Retinal pigment epithelial cell (primary cell): Measurements from ENCODE around the gene NECAB3.

ENCODE experiments used
- DNase-seq: peaks from one replicate; pipeline ENCODE4 v3.0.0-alpha.2; 2010; ENCODE audit warnings: low read depth
- H3K4me3 ChIP-seq: 2 replicates; pipeline ENCODE4 v1.5.1; 2011; ENCODE audit warnings: mild to moderate bottlenecking, low read length, control low read depth, moderate library complexity
- TF ChIP-seq, protein P1 (sequence below): conservative IDR thresholded peaks from 2 replicates; pipeline ENCODE4 v1.5.1; 2011; ENCODE audit warnings: low read depth, low read length, control low read depth, inconsistent platforms

Gene NECAB3

DNA sequence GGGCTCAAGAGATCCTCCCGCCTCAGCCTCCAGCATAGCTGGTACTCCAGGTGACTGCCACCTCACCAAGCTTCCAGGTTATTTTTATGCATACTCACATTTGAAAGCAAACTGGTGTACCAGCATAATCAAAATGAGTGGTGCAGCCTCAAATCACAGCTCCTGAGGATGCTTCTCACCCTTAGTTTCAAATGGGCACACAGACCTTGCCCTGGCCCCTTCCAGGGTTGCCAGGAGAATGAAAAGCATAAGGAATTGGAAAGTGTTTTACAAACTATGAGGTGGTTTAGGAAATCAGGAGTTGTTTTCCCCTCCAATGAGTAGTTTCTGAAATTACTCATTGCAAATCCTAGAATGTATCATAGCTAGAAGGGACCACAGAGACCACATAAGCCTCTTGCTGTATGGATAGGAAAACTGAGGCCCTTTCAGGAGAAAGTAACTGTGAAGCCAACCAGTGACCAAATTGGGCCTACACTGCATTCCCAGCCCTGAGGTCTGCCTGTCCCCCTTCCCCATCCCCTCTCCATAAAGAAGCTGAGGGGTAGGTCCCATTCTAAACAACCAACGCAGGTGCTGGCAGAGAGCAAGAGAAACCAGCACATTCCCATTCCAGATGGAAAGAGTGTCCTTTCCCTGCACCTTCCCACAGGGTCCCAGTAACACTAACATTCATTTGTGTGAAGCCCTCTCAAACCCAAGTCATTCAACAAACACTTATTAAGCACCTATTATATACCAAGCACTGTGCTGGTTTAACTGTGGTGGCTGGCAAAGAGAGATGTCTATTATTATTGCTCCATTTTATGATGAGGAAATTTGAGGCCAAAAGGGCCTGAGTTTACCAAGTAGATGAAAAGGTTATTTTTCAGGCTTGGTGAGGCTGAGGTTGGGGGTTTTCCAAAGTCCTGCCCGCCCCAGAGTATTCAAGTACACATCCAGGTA lies 14.0 kb upstream of the NECAB3 start:
- H3K4me3 ChIP-seq: no peak overlapping the region
- TF ChIP-seq, protein P1, sequence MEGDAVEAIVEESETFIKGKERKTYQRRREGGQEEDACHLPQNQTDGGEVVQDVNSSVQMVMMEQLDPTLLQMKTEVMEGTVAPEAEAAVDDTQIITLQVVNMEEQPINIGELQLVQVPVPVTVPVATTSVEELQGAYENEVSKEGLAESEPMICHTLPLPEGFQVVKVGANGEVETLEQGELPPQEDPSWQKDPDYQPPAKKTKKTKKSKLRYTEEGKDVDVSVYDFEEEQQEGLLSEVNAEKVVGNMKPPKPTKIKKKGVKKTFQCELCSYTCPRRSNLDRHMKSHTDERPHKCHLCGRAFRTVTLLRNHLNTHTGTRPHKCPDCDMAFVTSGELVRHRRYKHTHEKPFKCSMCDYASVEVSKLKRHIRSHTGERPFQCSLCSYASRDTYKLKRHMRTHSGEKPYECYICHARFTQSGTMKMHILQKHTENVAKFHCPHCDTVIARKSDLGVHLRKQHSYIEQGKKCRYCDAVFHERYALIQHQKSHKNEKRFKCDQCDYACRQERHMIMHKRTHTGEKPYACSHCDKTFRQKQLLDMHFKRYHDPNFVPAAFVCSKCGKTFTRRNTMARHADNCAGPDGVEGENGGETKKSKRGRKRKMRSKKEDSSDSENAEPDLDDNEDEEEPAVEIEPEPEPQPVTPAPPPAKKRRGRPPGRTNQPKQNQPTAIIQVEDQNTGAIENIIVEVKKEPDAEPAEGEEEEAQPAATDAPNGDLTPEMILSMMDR: no peak
- DNase-seq: no peak

DNA sequence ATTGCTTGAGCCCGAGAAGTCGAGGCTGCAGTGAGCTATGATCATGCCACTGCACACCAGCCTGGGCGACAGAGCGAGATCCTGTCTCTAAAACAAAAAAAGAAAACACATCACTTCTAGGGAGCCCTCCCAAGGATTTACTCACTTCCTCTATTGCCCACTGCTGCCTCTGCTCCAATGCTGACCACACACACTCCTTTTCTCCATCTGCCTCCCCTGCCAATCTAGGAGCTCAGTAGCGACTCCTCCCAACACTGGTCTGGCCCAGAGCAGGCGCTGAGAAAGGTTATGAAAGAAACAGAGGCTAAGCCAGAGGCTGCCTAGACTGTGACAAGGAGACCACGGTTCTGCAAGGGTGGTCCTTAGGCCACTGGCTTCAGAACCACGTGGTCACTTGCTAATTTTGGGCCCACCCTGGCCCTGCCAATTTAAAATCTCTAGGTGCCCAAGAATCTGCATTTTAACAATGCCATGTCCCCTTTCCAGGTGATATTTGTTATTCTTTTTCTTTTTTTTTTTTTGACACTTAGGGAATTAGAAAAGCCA lies 13.2 kb upstream of the NECAB3 start:
- TF ChIP-seq, protein P1: no peak
- no peak for DNase-seq
- no peak overlapping the region for H3K4me3 ChIP-seq

- peak overlapping the region; percentile 43 for H3K4me3 ChIP-seq
- TF ChIP-seq, protein P1: no peak
- DNase-seq: no peak
These were observed 12.7 kb upstream of the NECAB3 start for GRCh38 chr20:33686984-33687366.

DNA sequence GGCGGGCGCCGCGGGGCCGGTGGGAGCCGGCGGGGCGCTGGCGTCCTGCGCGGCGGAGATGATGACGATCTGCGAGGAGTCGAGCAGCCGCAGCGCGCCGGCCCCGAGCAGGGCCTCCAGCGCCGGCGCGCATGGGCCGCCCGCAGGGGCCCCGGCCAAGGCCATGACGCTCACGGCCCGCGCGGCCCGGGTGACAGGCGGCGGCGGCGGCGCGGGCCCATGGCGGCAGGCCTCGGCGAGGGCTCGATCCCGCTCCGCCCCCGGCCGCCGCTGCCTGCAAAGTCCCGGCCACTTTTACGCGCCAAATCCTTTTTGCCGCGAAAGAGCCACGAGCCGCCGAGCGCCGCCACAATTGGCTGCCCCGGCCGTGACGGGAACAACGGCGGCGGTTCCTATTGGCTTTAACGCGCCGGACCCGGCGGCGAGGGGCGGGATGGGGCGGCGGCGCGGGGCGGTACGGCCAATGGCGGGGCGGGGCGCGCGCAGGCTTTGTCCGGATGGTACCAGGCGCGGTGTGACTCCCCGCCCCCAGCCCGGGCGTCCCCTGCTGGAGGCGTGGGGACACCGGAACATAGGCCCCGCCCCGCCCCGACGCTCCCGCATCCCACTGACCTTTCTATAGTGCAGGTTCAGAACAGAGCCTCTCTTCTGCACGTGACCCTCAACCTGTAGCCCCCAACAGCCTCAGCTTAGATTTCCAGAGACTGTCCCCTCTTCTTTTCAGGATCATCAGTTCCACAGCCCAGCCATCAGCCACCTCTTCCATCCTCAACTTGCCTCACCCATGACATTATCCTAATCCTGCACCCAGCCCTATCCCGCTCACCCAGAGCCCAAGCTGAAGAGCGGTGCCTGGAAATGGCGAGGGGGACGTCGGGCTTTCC lies 12.1 kb upstream of the NECAB3 start, which contains the start of gene E2F1:
Gene E2F1, minus strand, starts transcription at position 286 of the 884 bp plus-strand sequence. Its CDS starts 121 bp downstream, at position 165.
- H3K4me3 ChIP-seq: peak within 1 kb of the TSS; percentile 43
- peak; percentile 61 for DNase-seq
- TF ChIP-seq, protein P1: peak; percentile 18

DNA sequence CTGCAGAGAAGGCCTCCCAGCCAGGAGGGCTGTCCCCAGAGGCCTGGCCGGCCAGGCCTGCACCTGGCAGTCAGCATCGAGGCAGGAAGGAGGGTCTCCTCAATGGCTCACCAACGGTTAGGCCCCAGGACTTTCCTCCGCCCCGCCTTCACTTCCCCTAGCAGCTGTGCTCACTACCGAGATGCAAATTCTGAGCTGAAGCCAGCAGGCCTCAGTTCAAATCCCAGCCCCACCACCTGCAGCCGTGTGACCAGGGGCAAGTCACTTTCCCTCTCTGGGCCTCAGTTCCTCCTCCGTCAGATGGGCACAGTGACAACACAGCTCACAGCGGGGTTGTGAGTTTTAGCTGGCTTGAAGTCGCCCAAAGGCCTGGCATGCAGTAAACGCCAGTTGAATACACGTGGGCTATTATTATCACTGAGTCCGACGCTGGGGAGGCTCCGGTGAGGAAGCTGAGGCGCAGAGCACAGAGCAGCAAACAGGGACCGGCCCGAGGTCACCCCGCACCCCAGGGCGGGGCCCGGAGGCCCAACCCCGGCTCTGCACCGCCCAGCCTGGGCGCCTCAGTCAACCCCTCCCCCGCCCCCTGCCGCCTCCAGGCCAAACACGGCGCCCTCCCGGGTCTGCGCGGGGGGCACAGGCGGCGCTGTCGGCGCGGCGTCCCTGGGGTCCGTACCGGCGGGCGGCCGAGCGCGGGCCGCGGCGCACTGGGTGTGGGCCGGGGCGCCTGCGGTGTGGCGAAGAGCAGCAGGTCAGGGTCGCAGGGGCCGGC lies 11.3 kb upstream of the NECAB3 start:
- TF ChIP-seq, protein P1: no peak
- DNase-seq: no peak
- H3K4me3 ChIP-seq: peak overlapping the region; percentile 41
